NCI-H460 (cell line): ENCODE data around the gene CCNC. TPM values are rescaled to one million over a fixed set of nuclear protein-coding genes. Genes with fewer than 3 reads are reported as not detected.

Source experiments
- DNase-seq: peaks from one replicate; pipeline ENCODE4 v3.0.0-alpha.2; 2016; ENCODE audit warnings: low read depth; ENCODE audit errors: extremely low read depth
- polyA plus RNA-seq: library from polyadenylated mRNA; depleted of rRNA; stranded (reverse); fragments of >200 nt; gene quantifications from 2 replicates; pipeline ENCODE4 v1.2.3, GENCODE V29; 2014; cell fraction: nucleus; rRNA removed
- total RNA-seq: library from RNA; depleted of rRNA; stranded (reverse); fragments of >200 nt; shearing (Covaris generic); gene quantifications from 2 replicates; pipeline ENCODE4 v1.2.3, GENCODE V29; 2014; rRNA removed

Gene CCNC
- 53.3 and 65.5 TPM in 2 replicates for total RNA-seq
- 62.4 and 81.2 TPM in 2 replicates for polyA plus RNA-seq

DNA sequence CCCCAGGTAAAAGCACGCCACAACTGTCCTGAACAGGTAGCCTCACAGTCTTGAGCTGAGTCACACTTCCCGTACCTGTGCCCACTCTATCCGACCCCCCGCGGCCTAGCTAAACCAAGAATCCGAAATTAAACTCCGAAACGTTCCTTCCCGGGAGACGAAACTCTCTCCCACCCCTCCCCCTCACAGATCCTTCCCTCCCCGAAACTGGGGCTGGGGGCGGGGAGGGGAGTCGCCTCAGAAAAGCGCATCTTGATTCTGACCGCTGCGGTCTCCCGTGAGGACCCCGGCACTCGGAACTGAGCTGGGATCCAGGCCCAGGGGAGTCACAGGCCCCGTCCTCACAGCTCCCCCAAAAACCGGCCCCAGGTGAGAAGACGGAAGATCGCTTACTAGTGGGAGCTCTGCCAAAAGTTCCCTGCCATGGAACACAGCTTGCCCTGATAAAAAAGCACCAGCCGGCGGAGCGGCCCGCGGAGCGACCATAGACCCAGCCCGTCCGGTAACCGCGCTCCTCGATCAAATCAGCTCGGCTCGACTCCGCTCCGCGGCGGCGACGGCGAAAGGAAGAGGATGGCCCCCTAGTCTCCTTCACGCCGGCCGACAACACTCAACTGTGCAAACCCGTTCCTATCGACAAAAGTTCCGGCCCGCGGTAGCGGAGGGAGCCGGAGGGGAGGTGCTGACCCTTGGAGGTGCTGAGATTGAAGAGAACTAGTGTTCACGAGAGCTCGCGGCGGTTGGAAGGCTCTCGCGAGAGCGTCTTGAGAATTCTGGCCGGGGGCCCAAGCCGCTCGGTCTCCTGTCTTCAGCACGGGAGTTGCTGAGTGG, at the start of gene CCNC:
CCNC (minus strand) TSS at position 558 of the 831 bp plus-strand sequence; CDS start at position 425, 133 bp downstream.
- DNase-seq, result peak; percentile 94

- DNase-seq, result no peak
Measured at GRCh38 chr6:99617131-99617530, 48.7 kb upstream of the CCNC start.

DNA sequence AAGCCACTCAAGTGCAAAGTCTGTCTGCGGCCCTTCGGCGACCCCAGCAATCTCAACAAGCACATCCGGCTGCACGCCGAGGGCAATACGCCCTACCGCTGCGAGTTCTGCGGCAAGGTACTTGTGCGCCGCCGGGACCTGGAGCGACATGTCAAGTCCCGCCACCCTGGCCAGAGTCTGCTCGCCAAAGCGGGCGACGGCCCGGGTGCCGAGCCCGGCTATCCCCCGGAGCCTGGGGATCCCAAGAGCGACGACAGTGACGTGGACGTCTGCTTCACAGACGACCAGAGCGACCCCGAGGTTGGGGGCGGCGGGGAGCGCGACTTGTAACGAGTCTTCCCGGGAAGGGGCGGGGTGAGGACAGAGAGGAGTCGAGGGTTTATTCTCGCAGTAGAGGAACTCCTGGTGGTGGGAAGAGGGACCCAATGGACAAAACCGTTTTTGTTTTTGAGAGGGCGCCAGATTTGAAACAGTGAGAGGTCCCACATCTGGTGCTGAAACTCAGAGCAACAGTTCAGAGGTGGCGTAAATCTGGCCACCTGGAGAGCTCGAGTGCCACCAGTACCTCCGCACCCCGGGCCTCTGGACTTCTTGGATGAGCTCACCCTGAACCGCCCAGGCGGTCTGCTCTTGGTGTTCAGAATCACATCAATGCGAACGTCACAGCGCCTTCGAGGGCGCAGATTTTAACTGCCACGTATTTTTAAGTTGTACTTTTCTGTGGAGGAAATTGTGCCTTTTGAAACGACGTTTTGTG, 46.1 kb upstream of the CCNC start:
- no peak for DNase-seq

GRCh38 chr6:99613705-99614429, 45.4 kb upstream of the CCNC start:
- DNase-seq, result no peak

GRCh38 chr6:99613409-99613704, 44.9 kb upstream of the CCNC start:
- no peak for DNase-seq

- no peak for DNase-seq
Measured at GRCh38 chr6:99612551-99613408, 44.3 kb upstream of the CCNC start.

- no peak for DNase-seq
Measured at GRCh38 chr6:99611148-99611547, 42.7 kb upstream of the CCNC start.

DNA sequence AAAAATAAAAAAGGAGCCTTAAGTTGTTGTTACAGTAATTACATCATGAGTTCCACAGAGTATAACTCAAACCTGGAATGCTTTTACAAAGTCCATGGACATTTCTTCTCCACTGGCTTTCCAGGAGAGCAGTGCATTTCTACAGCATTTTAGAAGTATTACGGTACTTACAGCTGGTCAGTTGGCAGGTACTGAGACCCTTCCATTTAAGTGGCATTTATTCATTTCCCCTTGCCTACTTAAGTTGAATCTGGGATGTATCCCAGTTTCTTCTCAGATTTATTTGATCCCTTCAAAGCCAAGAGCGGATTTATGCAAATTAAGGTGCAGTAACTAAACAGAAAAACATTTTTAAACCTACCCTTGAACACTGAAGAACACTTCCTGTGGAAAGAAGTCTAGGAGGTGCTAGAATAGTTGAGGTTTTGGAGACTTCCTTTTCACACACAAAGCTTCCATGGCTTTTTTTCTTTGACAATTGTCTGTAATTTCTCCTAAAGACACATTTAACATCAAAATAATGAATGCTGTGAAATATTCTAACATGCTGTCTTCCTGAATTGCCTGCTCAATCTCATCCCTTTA, 41.5 kb upstream of the CCNC start:
- DNase-seq, result no peak

DNA sequence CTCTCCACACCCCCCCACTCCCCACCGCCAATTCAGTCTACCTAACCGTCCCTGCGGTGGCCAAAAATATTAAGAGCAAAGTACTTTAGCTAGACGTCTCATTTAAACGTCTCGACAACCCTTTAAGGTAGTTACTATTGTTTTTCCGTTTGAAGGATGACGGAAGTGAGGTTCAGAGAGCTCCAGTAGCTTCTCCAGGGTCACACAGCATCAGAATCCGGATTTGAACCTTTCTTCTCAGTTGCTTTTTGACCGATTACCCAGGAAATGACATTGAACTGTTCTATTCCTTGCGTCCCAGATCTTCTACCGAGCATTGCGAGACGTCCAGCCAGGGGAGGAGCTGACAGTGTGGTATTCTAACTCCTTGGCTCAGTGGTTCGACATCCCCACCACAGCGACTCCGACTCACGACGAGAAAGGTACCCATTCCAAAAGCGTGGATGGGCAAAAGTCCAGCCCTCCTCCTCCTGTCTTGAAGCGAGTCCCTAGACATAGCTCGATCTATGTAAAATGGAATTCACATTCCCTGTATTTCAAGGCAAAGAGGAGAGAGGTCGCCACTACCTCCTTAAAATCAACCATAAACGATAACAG, 40.5 kb upstream of the CCNC start:
- DNase-seq, result no peak

- DNase-seq, result no peak
Measured at GRCh38 chr6:99608059-99608885, 39.8 kb upstream of the CCNC start.

- no peak for DNase-seq
Measured at GRCh38 chr6:99607416-99608036, 39.1 kb upstream of the CCNC start.

DNA sequence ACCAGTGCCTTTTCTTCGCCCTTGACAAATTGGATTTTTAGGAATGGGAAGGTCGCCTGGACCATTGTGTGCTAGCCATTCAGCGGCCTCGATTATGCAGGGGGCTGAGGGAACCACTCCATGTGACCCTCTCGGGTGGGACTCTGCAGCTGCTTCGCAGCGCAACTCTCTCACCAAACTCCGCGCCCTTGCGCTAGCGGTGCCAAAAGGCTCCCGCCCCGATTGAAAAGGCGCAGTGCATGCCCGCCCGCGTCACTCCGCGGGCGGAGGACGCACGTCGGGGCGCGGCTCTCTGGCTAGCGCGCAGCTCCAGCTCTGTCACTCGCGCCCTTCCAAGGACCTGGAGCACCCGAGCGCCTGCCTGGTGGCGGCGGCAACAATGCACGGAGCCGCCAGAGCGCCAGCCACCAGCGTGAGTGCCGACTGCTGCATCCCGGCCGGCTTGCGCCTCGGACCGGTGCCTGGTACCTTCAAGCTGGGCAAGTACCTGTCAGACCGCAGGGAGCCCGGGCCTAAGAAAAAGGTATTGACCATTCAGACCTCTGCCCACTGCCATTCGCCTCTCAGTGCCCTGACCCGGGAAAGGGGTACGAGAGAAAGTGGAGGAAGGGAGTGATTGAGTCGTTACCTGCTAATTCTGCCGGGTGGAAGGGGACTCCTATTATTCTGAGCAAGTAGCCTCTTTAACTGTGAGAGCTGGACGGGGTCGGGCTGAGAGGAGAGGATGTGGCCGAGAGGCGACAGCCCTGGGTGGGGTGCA, 38.4 kb upstream of the CCNC start, which contains the start of gene PRDM13:
PRDM13 (plus strand) TSS at position 178 of the 760 bp plus-strand sequence; CDS start at position 380, 202 bp downstream.
- no peak for DNase-seq

DNA sequence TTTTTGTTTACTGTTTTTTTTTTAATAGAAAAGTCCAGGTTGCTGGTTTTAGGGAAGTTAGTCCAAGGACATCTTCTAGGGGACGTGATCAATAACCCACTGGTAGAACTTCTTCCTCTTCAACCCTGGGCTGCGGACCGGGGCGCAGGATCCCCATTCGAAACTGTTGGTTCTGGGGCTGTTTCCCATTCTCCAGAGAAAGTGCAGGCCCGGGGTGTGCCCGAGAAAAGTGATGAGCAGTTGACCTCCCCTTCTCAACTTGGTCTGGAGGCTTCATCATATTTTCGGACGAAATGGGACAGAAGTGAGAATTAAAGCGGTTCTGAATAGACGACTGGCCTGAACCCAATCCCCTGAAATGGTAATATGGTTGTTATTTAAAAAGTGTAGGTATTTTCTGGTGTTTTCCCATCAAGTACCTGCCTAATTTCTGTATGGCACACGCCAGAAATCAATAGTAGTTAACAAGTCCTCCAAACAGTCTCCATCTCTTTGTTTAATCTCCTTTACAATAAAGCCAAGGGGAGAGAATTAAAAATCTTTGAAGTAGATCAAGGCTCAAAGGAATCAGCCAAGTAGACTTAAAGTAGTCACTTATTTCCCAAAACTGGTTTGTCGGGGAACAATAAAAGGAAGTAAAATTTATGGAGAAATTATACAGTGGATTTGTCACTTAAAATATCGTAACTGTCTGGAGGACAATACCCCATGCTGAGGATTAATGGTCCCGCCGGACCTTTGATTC, 37.6 kb upstream of the CCNC start:
- DNase-seq, result no peak

DNA sequence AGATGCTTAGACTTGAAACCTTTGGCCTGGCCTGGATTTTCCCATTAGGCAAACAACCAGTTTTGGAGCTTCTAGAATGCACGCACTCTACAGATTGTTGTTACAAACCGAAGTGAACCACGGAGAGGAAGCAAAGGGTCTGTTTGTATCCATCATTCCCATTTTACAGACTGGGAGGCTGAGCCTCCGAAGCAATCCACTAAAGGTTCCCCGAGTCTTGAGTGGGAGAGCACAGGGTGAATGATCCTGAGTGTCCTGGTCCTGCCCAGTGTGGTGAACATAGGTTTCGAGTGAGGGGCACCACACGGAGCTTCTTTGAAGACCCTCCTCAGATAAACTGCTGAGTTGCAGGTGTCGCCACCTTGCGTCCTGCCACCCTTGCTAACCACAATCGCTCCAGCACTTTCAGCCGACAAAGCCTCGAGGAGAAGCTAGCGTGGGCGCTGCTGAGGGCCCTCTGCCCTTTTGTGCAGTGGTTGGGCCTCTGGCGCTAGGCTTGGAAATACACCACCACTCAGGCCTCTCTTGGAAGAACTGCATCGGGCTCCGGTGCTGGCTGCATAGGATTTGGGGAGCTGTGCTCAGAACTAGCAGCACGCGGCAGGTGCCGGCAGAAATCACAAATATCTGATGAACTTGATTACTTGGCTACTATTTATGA, 36.7 kb upstream of the CCNC start:
- DNase-seq, result no peak

- no peak for DNase-seq
Measured at GRCh38 chr6:99604166-99605073, 36.0 kb upstream of the CCNC start.
